ENCODE data around the gene AGER.

The AGER gene

DNA sequence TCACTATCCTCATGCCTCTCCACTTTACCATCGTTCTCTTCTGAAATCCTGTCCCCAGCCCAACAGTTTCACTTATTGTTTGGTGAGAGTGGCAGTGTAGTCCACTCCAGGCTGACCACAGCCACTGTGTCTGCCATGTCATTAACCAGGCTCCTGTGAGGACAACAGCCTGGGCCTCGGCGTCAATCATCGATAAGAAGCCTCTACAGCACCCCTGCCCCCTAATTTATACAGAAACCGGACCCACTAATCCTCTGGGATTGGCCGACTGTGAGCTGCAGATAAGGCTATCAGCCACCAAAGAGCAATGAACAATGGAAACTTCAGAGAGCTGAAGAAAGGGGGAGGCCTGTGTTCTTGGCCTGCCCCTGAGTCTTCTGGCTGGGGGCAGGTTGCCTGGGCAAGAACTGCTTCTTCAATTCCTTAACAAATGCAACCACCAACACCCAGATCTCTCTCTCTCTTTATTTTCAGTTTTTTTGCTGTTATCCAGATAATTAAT, 16.2 kb downstream of the AGER start:
- ATAC-seq (ENCODE audit: low read depth) (no peak), DNase-seq (ENCODE audit: low spot score) (no peak)
- Histone ChIP-seq H3K4me1 (ENCODE audit: insufficient read depth, poor library complexity, severe bottlenecking) (no peaks in the 10 kb centered on the region), H3K9me3 (ENCODE audit: severe bottlenecking) (no peaks in the 10 kb centered on the region), H3K27ac (ENCODE audit: poor library complexity, severe bottlenecking) (no peak overlapping the region), H3K27me3 (ENCODE audit: insufficient read depth, poor library complexity, severe bottlenecking) (no peaks in the 10 kb centered on the region), H3K4me3 (ENCODE audit: severe bottlenecking) (no peak overlapping the region), H3K36me3 (ENCODE audit: low read depth) (peaks cover 44% of the 10 kb centered on the region)
- no peak for TF ChIP-seq CTCF (IDR thresholded peaks at IDR 0.05; ENCODE audit: poor library complexity, severe bottlenecking)

DNA sequence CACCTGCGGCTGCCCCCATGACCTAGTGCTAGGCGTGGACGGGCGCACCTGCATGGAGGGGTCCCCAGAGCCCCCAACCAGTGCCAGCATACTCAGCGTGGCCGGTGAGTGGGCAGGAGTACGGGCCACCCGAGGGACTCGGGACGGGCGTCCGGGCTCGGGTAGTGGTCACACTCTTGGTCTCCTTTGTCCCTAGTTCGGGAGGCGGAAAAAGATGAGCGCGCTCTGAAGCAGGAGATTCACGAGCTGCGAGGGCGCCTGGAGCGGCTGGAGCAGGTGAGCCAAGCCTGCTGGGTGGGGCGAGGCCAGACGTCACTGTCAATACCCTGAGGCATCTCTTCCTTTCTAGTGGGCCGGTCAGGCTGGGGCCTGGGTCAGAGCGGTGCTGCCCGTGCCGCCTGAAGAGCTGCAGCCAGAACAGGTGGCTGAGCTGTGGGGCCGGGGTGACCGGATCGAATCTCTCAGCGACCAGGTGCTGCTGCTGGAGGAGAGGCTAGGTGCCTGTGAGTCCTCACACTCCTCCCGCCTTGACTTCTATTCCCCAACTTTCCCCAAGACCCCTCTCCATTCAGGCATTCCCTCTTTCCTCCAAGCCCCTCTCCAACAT, 16.8 kb downstream of the AGER start:
- H3K36me3 ChIP-seq (ENCODE audit: low read depth) = peaks cover 44% of the 10 kb centered on the region
- H3K4me3 ChIP-seq (ENCODE audit: severe bottlenecking) = no peak overlapping the region
- no peaks in the 10 kb centered on the region for H3K4me1 ChIP-seq (ENCODE audit: insufficient read depth, poor library complexity, severe bottlenecking)
- H3K9me3 ChIP-seq (ENCODE audit: severe bottlenecking) = no peaks in the 10 kb centered on the region
- H3K27ac ChIP-seq (ENCODE audit: poor library complexity, severe bottlenecking) = no peak overlapping the region
- DNase-seq (ENCODE audit: low spot score) = no peak
- TF ChIP-seq CTCF (IDR thresholded peaks at IDR 0.05; ENCODE audit: poor library complexity, severe bottlenecking) = no peak
- ATAC-seq (ENCODE audit: low read depth) = no peak
- H3K27me3 ChIP-seq (ENCODE audit: insufficient read depth, poor library complexity, severe bottlenecking) = no peaks in the 10 kb centered on the region

- Histone ChIP-seq H3K36me3 (ENCODE audit: low read depth) (peaks cover 44% of the 10 kb centered on the region), H3K27me3 (ENCODE audit: insufficient read depth, poor library complexity, severe bottlenecking) (no peaks in the 10 kb centered on the region), H3K4me3 (ENCODE audit: severe bottlenecking) (no peak overlapping the region), H3K27ac (ENCODE audit: poor library complexity, severe bottlenecking) (no peak overlapping the region), H3K4me1 (ENCODE audit: insufficient read depth, poor library complexity, severe bottlenecking) (no peaks in the 10 kb centered on the region), H3K9me3 (ENCODE audit: severe bottlenecking) (no peaks in the 10 kb centered on the region)
- no peak for DNase-seq (ENCODE audit: low spot score)
- no peak for ATAC-seq (ENCODE audit: low read depth)
- TF ChIP-seq CTCF (IDR thresholded peaks at IDR 0.05; ENCODE audit: poor library complexity, severe bottlenecking) = no peak
Measured at GRCh38 chr6:32166411-32167061, 17.5 kb downstream of the AGER start.

GRCh38 chr6:32164295-32164694, 19.8 kb downstream of the AGER start, which contains the start of gene EGFL8:
EGFL8 (plus strand) TSS chr6:32164595; CDS start chr6:32166166, 1,571 bp downstream.
- Histone ChIP-seq H3K4me1 (ENCODE audit: insufficient read depth, poor library complexity, severe bottlenecking) (no peaks in the 10 kb centered on the region), H3K9me3 (ENCODE audit: severe bottlenecking) (no peaks in the 10 kb centered on the region), H3K4me3 (ENCODE audit: severe bottlenecking) (no peak within 1 kb of the TSS), H3K27ac (ENCODE audit: poor library complexity, severe bottlenecking) (no peak within 1 kb of the TSS), H3K36me3 (ENCODE audit: low read depth) (peaks cover 37% of the 10 kb centered on the region), H3K27me3 (ENCODE audit: insufficient read depth, poor library complexity, severe bottlenecking) (no peaks in the 10 kb centered on the region)
- ATAC-seq (ENCODE audit: low read depth) (no peak), DNase-seq (ENCODE audit: low spot score) (no peak)
- no peak for TF ChIP-seq CTCF (IDR thresholded peaks at IDR 0.05; ENCODE audit: poor library complexity, severe bottlenecking)
